ENCODE data around the gene ACSF3.

GRCh38 chr16:89050868-89051311, 42.8 kb upstream of the ACSF3 start:
- TF ChIP-seq CTCF (IDR thresholded peaks at IDR 0.05; ENCODE audit: low read length), result no peak
- no peak for TF ChIP-seq EZH2 (IDR thresholded peaks at IDR 0.05; ENCODE audit: borderline replicate concordance, low read length)

All from OCI-LY1 (cell line).